DMS114 treated with DMSO at 0.1 percent for 48 hours (cell line): ENCODE measurements around the gene EMC9.
A peak's percentile ranks its signal among the peaks of the same experiment; 100 is the strongest.

ENCODE experiments used
- DNase-seq: peaks from one replicate; lab custom pipeline; 2025; ENCODE audit not compliant: unreplicated experiment; lab: John Stamatoyannopoulos, UW

Gene EMC9

DNA sequence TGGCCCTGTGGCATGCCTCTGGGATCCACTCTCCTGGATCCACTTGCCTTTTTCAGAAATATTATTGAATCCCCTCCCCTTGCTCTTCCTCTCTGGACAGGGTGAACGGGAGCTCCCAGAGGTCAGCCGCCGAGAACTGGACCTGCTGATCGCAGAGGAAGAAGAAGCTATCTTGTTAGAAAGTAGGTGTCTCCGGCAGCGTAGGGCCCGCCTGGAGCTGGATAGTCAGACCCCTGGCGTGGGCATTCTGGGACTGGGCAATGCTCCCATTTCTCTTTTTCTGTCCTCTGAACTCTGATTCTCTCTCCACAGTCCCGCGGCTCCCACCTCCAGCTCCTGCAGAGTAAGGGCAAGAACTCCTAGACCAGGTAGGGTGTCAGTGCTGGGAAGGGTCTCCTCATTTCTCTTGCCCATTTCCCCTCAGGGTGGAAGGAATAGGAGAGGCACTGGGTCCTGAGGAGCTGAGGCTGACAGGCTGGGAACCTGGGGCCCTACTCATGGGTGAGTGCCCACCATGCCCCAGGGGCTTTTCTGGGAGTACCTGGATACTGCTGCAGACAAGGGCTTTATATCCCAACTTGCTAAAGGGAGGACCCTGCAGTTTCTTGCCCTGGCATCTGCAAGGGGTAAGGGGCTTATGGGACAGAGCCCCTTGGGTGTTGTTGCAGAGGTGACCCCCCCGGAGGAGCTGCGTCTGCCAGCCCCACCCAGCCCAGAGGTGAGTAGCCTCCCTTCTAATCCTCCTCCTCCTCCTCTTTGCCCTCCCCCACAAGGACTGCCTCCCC is 35.8 kb upstream of the EMC9 start:
- no peak for DNase-seq

- no peak for DNase-seq
Measured at GRCh38 chr14:24176599-24176998, 35.2 kb upstream of the EMC9 start.

- DNase-seq: no peak
Measured at GRCh38 chr14:24172871-24173281, 31.5 kb upstream of the EMC9 start.

- DNase-seq: no peak
Measured at GRCh38 chr14:24172261-24172860, 31.0 kb upstream of the EMC9 start.

- DNase-seq: no peak
Measured at GRCh38 chr14:24171422-24172260, 30.2 kb upstream of the EMC9 start, which contains the start of gene REC8. REC8 (plus strand) TSS chr14:24172080; CDS start chr14:24172553, 473 bp downstream.

- no peak for DNase-seq
Measured at GRCh38 chr14:24167469-24168114, 26.2 kb upstream of the EMC9 start.

GRCh38 chr14:24165785-24166184 is 24.4 kb upstream of the EMC9 start:
- DNase-seq: no peak

DNA sequence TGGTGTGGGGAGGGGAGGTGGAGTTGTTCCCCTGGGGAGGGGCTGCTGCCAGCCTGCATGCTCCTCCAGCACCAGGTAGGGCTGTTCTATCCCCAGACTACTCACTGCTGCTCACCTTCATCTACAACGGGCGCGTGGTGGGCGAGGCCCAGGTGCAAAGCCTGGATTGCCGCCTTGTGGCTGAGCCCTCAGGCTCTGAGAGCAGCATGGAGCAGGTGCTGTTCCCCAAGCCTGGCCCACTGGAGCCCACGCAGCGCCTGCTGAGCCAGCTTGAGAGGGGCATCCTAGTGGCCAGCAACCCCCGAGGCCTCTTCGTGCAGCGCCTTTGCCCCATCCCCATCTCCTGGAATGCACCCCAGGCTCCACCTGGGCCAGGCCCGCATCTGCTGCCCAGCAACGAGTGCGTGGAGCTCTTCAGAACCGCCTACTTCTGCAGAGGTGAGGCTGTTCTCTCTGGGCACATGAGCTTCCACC is 23.2 kb upstream of the EMC9 start:
- no peak for DNase-seq

GRCh38 chr14:24162093-24162492 is 20.7 kb upstream of the EMC9 start:
- no peak for DNase-seq

GRCh38 chr14:24160850-24161804 is 19.7 kb upstream of the EMC9 start, which contains the start of gene IRF9:
IRF9 (plus strand) TSS chr14:24161265; CDS start chr14:24162145, 880 bp downstream.
- peak; percentile 82 for DNase-seq

- DNase-seq: no peak
Measured at GRCh38 chr14:24160499-24160849, 19.1 kb upstream of the EMC9 start.

GRCh38 chr14:24159777-24160498 is 18.5 kb upstream of the EMC9 start:
- no peak for DNase-seq

DNA sequence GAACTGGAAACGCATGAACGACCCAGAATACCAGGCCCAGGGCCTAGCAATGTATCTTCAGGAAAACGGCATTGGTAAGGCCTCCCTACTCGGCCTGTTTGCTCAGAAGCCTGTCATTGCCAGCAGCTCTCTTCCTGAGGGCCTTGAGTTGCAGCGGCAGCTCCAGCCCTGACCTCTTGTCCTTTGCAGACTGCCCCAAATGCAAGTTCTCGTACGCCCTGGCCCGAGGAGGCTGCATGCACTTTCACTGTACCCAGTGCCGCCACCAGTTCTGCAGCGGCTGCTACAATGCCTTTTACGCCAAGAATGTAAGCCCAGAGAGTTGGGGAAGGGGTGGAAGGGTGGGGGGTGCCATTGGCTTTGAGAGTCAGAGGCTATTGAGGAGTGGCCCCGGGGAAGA is 15.9 kb upstream of the EMC9 start:
- no peak for DNase-seq

DNA sequence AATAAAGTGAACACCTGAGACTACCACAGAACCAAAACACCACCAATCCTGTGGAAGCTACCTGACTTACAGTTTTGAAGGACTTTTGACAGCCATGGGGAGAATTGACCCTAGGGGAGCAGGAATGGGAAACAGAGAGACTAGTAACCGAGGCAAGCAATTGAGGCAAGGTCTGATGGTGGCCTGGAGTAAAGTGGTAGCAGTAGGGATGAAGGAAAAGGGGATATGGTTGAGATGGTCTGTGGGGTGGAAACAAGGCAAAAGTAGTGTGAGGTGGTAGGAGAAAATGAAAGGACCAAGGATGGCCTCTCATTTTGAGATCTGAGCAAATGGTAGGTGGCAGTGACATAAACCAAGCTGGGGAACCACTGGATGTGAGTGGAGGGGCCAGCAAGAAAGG is 15.4 kb upstream of the EMC9 start:
- DNase-seq: no peak

DNA sequence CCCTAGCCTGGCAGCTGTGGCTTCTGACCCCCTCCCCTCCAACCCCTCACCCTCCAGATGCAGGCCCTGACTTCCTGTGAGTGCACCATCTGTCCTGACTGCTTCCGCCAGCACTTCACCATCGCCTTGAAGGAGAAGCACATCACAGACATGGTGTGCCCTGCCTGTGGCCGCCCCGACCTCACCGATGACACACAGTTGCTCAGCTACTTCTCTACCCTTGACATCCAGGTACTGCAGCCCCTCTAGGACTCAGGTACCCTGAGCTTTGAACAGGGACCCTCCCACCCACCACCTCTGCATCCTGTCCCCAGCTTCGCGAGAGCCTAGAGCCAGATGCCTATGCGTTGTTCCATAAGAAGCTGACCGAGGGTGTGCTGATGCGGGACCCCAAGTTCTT is 13.7 kb upstream of the EMC9 start:
- no peak for DNase-seq

DNA sequence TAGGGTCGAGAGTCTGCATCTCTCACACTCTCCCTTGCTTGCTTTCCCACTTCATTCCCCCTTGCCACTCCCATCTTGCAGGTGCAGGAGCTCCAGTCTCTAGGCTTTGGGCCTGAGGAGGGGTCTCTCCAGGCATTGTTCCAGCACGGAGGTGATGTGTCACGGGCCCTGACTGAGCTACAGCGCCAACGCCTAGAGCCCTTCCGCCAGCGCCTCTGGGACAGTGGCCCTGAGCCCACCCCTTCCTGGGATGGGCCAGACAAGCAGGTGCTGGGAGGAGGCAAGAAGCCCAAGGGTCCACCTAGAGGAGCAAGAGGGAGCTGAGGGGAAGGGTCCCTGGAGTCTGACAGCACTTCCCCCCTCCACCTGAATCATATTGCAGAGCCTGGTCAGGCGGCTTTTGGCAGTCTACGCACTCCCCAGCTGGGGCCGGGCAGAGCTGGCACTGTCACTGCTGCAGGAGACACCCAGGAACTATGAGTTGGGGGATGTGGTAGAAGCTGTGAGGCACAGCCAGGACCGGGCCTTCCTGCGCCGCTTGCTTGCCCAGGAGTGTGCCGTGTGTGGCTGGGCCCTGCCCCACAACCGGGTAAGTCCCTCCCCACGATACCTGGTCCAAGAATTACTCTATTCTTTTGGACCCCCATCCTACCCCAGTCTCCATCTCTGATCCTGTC is 10.2 kb upstream of the EMC9 start:
- DNase-seq: no peak

DNA sequence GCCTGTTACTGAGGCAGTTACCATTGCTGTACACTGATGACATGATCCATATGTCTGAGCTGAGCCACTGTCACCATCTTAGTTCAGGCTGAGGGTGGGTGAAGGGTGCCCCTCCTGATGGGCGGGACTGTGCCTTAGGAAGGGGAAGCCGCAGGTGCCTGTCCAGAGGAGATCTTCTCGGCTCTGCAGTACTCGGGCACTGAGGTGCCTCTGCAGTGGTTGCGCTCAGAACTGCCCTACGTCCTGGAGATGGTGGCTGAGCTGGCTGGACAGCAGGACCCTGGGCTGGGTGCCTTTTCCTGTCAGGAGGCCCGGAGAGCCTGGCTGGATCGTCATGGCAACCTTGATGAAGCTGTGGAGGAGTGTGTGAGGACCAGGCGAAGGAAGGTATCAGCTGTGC is 9.6 kb upstream of the EMC9 start:
- DNase-seq: no peak

- no peak for DNase-seq
Measured at GRCh38 chr14:24150567-24150966, 9.2 kb upstream of the EMC9 start.

- DNase-seq: no peak
Measured at GRCh38 chr14:24150061-24150460, 8.7 kb upstream of the EMC9 start.
